ENCODE data around the gene FRMD3.

The FRMD3 gene

GRCh38 chr9:83431101-83432060, 106.8 kb downstream of the FRMD3 start:
- peak; percentile 67 for DNase-seq

GRCh38 chr9:83430681-83431080, 107.5 kb downstream of the FRMD3 start:
- DNase-seq: no peak

GRCh38 chr9:83429229-83429628, 109.0 kb downstream of the FRMD3 start:
- no peak for DNase-seq

GRCh38 chr9:83425240-83425639, 113.0 kb downstream of the FRMD3 start:
- DNase-seq: no peak

GRCh38 chr9:83424831-83425230, 113.4 kb downstream of the FRMD3 start:
- DNase-seq: no peak

- DNase-seq: no peak
Measured at GRCh38 chr9:83423815-83424707, 114.1 kb downstream of the FRMD3 start.

GRCh38 chr9:83422527-83422926, 115.7 kb downstream of the FRMD3 start:
- no peak for DNase-seq

GRCh38 chr9:83420486-83420885, 117.7 kb downstream of the FRMD3 start:
- DNase-seq: no peak

GRCh38 chr9:83419961-83420360, 118.2 kb downstream of the FRMD3 start:
- DNase-seq: no peak

- no peak for DNase-seq
Measured at GRCh38 chr9:83418283-83418682, 119.9 kb downstream of the FRMD3 start.

- DNase-seq: no peak
Measured at GRCh38 chr9:83413367-83413766, 124.8 kb downstream of the FRMD3 start.

GRCh38 chr9:83410701-83411100, 127.5 kb downstream of the FRMD3 start:
- DNase-seq: no peak

GRCh38 chr9:83406921-83407320, 131.3 kb downstream of the FRMD3 start:
- DNase-seq: no peak

- no peak for DNase-seq
Measured at GRCh38 chr9:83405759-83406158, 132.4 kb downstream of the FRMD3 start.

GRCh38 chr9:83403527-83404238, 134.5 kb downstream of the FRMD3 start:
- DNase-seq: no peak

- DNase-seq: no peak
Measured at GRCh38 chr9:83401328-83401900, 136.8 kb downstream of the FRMD3 start.

GRCh38 chr9:83396813-83397212, 141.4 kb downstream of the FRMD3 start:
- no peak for DNase-seq

GRCh38 chr9:83396342-83396741, 141.9 kb downstream of the FRMD3 start:
- DNase-seq: no peak

- DNase-seq: no peak
Measured at GRCh38 chr9:83392228-83392627, 146.0 kb downstream of the FRMD3 start.

GRCh38 chr9:83388346-83388745, 149.9 kb downstream of the FRMD3 start:
- DNase-seq: no peak

GRCh38 chr9:83387401-83388185, 150.6 kb downstream of the FRMD3 start:
- DNase-seq: no peak

- no peak for DNase-seq
Measured at GRCh38 chr9:83385317-83385716, 152.9 kb downstream of the FRMD3 start.
